HEK293 (cell line): Measurements from ENCODE around the gene CAB39L.

Experiments
- CTCF ChIA-PET: fragments of 350-600 bp; formaldehyde crosslinking; extraction: SDS; loops from one replicate; lab custom pipeline; 2021; ENCODE audit warnings: antibody characterized with exemption; lab: Yijun Ruan, JAX
- POLR2A ChIA-PET: fragments of 300-600 bp; formaldehyde crosslinking; extraction: SDS; loops from one replicate; lab custom pipeline; 2020; ENCODE audit warnings: antibody characterized with exemption, inconsistent platforms; lab: Yijun Ruan, JAX
- H3K27ac ChIP-seq: fragments of 200-500 bp; sonication (Bioruptor generic); 2 replicates; pipeline ENCODE4 v1.5.1; 2014; ENCODE audit warnings: low read depth, low read length, control low read depth, inconsistent platforms; ENCODE audit errors: extremely low read depth
- H3K36me3 ChIP-seq, 2 experiments: fragments of 200-500 bp in 1 of 2; sonication (Bioruptor generic) in 1 of 2; 1 replicate in 1 of 2; 2 replicates in 1 of 2; pipeline ENCODE4 v1.5.1; 2014 to 2017; ENCODE audit warnings: inconsistent platforms in 2 of 2, low read length in 2 of 2; ENCODE audit not compliant: control insufficient read depth in 2 of 2, insufficient read depth in 1 of 2
- H3K4me1 ChIP-seq: fragments of 200-500 bp; sonication (Bioruptor generic); 2 replicates; pipeline ENCODE4 v1.5.1; 2014; ENCODE audit warnings: mild to moderate bottlenecking, low read length, inconsistent platforms; ENCODE audit not compliant: control insufficient read depth, insufficient read depth
- H3K4me3 ChIP-seq: 2 replicates; pipeline ENCODE4 v1.5.1; 2011; ENCODE audit warnings: low read depth, mild to moderate bottlenecking, control low read depth, low read length, moderate library complexity
- H3K9me3 ChIP-seq: fragments of 200-500 bp; sonication (Bioruptor generic); 2 replicates; pipeline ENCODE4 v1.5.1; 2014; ENCODE audit warnings: low read depth, low read length, inconsistent platforms; ENCODE audit not compliant: control insufficient read depth, insufficient read depth
- KLF7 ChIP-seq: fragments of 450-650 bp; formaldehyde crosslinking; IDR thresholded peaks from 2 replicates; pipeline ENCODE4 v1.5.1; 2016; ENCODE audit warnings: missing biosample characterization, missing genetic modification characterization, borderline replicate concordance
- KLF8 ChIP-seq: fragments of 450-650 bp; formaldehyde crosslinking; IDR thresholded peaks from 2 replicates; pipeline ENCODE4 v1.5.1; 2016; ENCODE audit warnings: missing biosample characterization, missing genetic modification characterization
- SP3 ChIP-seq: fragments of 450-650 bp; formaldehyde crosslinking; IDR thresholded peaks from 2 replicates; pipeline ENCODE4 v1.5.1; 2016; ENCODE audit warnings: missing biosample characterization, missing genetic modification characterization
- SP7 ChIP-seq: fragments of 450-650 bp; formaldehyde crosslinking; IDR thresholded peaks from 2 replicates; pipeline ENCODE4 v1.5.1; 2016; ENCODE audit warnings: missing biosample characterization, missing genetic modification characterization
- YY2 ChIP-seq: fragments of 450-650 bp; formaldehyde crosslinking; IDR thresholded peaks from 2 replicates; pipeline ENCODE4 v1.5.1; 2016; ENCODE audit warnings: missing biosample characterization, missing genetic modification characterization
- ZBTB10 ChIP-seq: fragments of 450-650 bp; formaldehyde crosslinking; IDR thresholded peaks from 2 replicates; pipeline ENCODE4 v1.5.1; 2016; ENCODE audit warnings: missing biosample characterization, missing genetic modification characterization
- ZBTB17 ChIP-seq: fragments of 450-650 bp; formaldehyde crosslinking; IDR thresholded peaks from 2 replicates; pipeline ENCODE4 v1.5.1; 2016; ENCODE audit warnings: missing biosample characterization, missing genetic modification characterization
- ZFHX2 ChIP-seq: fragments of 450-650 bp; formaldehyde crosslinking; conservative IDR thresholded peaks from 2 replicates; pipeline ENCODE4 v1.5.1; 2016; ENCODE audit warnings: missing biosample characterization, missing genetic modification characterization
- ZNF148 ChIP-seq: fragments of 450-650 bp; formaldehyde crosslinking; IDR thresholded peaks from 2 replicates; pipeline ENCODE4 v1.5.0; 2017; ENCODE audit warnings: missing biosample characterization, missing genetic modification characterization, borderline replicate concordance
- ZNF155 ChIP-seq: fragments of 450-650 bp; formaldehyde crosslinking; IDR thresholded peaks from 2 replicates; pipeline ENCODE4 v1.5.1; 2016; ENCODE audit warnings: missing biosample characterization, missing genetic modification characterization
- ZNF239 ChIP-seq: fragments of 450-650 bp; formaldehyde crosslinking; IDR thresholded peaks from 2 replicates; pipeline ENCODE4 v1.5.1; 2016; ENCODE audit warnings: missing biosample characterization, missing genetic modification characterization
- ZNF248 ChIP-seq: fragments of 450-650 bp; formaldehyde crosslinking; IDR thresholded peaks from 2 replicates; pipeline ENCODE4 v1.5.1; 2017; ENCODE audit warnings: missing biosample characterization, missing genetic modification characterization
- ZNF274 ChIP-seq, 2 experiments: fragments of 200-500 bp in 1 of 2; fragments of 450-650 bp in 1 of 2; sonication (Bioruptor generic) in 1 of 2; formaldehyde crosslinking in 1 of 2; IDR thresholded peaks; 2 replicates each; pipeline versions ENCODE4 v1.5.1 to v1.6.1; 2014 to 2016; ENCODE audit warnings: borderline replicate concordance in 1 of 2, inconsistent platforms in 1 of 2, low read length in 1 of 2, missing biosample characterization in 1 of 2, missing genetic modification characterization in 1 of 2
- ZNF366 ChIP-seq: fragments of 450-650 bp; formaldehyde crosslinking; conservative IDR thresholded peaks from 2 replicates; pipeline ENCODE4 v1.5.1; 2016; ENCODE audit warnings: missing biosample characterization, missing genetic modification characterization
- ZNF549 ChIP-seq: fragments of 450-650 bp; IDR thresholded peaks from 2 replicates; pipeline ENCODE4 v1.5.1; 2018; ENCODE audit warnings: missing biosample characterization, missing genetic modification characterization, mild to moderate bottlenecking, inconsistent platforms, moderate library complexity
- ZNF600 ChIP-seq: fragments of 450-650 bp; formaldehyde crosslinking; IDR thresholded peaks from 2 replicates; pipeline ENCODE4 v1.5.1; 2016; ENCODE audit warnings: missing biosample characterization, missing genetic modification characterization
- ZNF654 ChIP-seq: fragments of 450-650 bp; formaldehyde crosslinking; IDR thresholded peaks from 2 replicates; pipeline ENCODE4 v1.5.1; 2016; ENCODE audit warnings: low read depth, missing biosample characterization, missing genetic modification characterization
- ZNF658 ChIP-seq: fragments of 450-650 bp; formaldehyde crosslinking; IDR thresholded peaks from 2 replicates; pipeline ENCODE4; 2016; ENCODE audit warnings: missing biosample characterization, missing genetic modification characterization
- ZNF843 ChIP-seq: fragments of 450-650 bp; formaldehyde crosslinking; IDR thresholded peaks from 2 replicates; pipeline ENCODE4 v1.5.1; 2016; ENCODE audit warnings: missing biosample characterization, missing genetic modification characterization
- ZXDB ChIP-seq: fragments of 450-650 bp; formaldehyde crosslinking; IDR thresholded peaks from 2 replicates; pipeline ENCODE4 v1.5.1; 2016; ENCODE audit warnings: missing biosample characterization, missing genetic modification characterization
- TF ChIP-seq, protein P1 (sequence below): fragments of 450-650 bp; formaldehyde crosslinking; IDR thresholded peaks from 2 replicates; pipeline ENCODE4 v1.5.1; 2016; ENCODE audit warnings: missing biosample characterization, missing genetic modification characterization
- TF ChIP-seq, protein P2 (sequence below): fragments of 450-650 bp; formaldehyde crosslinking; IDR thresholded peaks from 2 replicates; pipeline ENCODE4 v1.5.1; 2016; ENCODE audit warnings: missing biosample characterization, missing genetic modification characterization

The CAB39L gene

DNA sequence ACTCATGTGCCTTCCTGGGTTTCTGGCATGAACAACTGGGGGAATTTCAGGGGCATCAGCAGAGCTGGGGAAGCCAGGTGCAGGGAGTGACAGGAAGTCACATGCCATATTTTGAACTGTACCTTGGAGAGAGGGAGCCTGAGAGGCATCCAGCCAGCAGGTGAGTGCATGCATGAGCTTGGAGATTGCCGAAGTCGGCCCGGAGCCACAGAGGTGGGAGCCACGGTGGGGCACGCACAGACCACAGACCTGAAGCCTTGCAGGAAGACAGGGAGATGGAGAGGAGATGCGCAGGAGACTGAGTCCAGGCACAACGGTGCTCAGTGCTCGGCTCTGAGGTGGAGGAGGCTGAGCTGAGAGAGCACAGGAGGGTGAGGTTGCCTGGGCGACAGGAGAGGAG lies 141.0 kb downstream of the CAB39L start:
- H3K9me3 ChIP-seq = no peaks in the 10 kb centered on the region
- no peak for TF ChIP-seq ZNF148 (tag by site-specific recombination)
- no peak for TF ChIP-seq ZBTB10 (tag by site-specific recombination)
- no peak for TF ChIP-seq KLF8
- no peak for TF ChIP-seq ZNF274 (IDR thresholded peaks at IDR 0.05; ENCODE audit: low read length)
- no peak for TF ChIP-seq ZNF274 (tag by site-specific recombination; IDR thresholded peaks at IDR 0.05; ENCODE audit: borderline replicate concordance)
- TF ChIP-seq ZNF549 (tag by site-specific recombination) = no peak
- no peak for TF ChIP-seq ZNF843 (tag by site-specific recombination)
- TF ChIP-seq YY2 = no peak
- TF ChIP-seq, all 188 proteins: peak for 0
- no peaks in the 10 kb centered on the region for H3K4me1 ChIP-seq
- H3K4me3 ChIP-seq = no peak overlapping the region
- ChIA-PET POLR2A (no interaction called here), CTCF (interaction anchor here (0.6 to 1.6 kb wide), 2 partner anchors 191 to 304 kb away, joined by 3 to 9 read pairs; no protein-coding TSS in a partner anchor)
- H3K27ac ChIP-seq = no peak overlapping the region
- no peaks in the 10 kb centered on the region for H3K36me3 ChIP-seq

DNA sequence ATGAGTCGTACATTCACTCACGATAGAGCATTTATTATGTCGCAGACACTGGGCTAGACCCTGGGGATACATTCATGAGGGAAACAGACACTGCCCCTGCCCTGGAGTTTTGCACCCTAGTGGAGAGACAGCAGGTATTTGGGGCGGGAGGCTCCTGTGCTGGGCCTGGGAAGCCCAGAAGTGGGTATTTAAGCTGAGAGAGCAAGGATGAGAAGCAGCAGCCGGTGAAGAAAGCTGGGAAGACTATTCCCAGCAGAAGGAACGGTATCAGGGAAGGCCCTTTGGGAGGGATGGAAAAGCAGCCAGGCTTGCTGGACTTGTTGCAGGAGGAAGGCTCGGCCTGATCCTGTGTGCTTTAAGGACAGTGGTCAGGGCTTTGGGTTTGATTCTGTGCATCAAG lies 141.6 kb downstream of the CAB39L start:
- H3K9me3 ChIP-seq = no peaks in the 10 kb centered on the region
- no peaks in the 10 kb centered on the region for H3K4me1 ChIP-seq
- no peak overlapping the region for H3K4me3 ChIP-seq
- CTCF ChIA-PET = interaction anchor here (0.7 to 1.6 kb wide), 2 partner anchors 299 to 305 kb away, joined by 5 to 9 read pairs; no protein-coding TSS in a partner anchor
- H3K27ac ChIP-seq = no peak overlapping the region
- no peaks in the 10 kb centered on the region for H3K36me3 ChIP-seq
- POLR2A ChIA-PET = no interaction called here
- TF ChIP-seq SP3 (no peak), KLF7 (no peak), ZNF248 (tag by site-specific recombination) (no peak), ZXDB (tag by site-specific recombination) (no peak), ZNF658 (tag by site-specific recombination) (no peak)

DNA sequence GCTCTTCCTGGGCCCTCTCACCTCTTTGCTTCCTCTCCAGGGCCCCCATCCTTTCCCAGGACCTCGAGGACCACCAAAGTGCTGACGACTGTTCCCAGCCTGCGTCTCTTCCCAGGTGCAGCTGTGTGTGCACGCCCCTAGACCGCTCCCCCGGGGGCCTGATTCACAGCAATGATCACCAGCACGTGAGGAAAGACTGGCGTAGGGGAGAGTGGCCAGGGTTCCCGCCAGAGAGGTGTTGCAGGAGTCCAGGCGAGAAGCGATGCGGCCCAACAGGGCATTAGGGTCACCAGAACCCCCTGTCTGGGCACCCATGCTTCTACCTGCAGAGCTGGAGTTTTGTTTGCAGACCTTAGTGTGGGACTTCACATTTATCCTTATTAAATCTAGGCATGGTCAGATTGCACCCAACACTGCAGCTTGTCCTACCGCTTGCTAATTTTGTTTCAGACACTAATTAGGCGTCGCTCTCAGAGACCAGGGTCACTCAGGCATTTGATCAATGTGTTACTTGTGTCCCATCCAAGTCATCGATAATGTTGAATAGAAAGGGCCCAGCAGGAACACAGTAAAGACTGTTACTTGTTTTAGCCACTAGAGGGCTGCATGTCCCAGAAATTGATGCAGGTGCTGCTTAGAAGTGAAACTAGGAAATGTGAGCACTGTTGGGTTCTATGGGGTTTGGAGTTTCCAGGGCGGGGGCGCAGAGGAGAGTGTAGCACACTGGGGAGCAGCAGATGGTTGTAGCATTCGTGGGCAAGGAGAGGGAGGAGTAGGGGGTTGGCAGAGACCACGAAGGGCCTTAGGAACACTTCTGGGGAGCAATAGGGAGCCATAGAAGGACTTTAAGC lies 142.9 kb downstream of the CAB39L start:
- Histone ChIP-seq H3K4me1 (no peaks in the 10 kb centered on the region), H3K9me3 (no peaks in the 10 kb centered on the region), H3K4me3 (no peak overlapping the region), H3K27ac (no peak overlapping the region), H3K36me3 (no peaks in the 10 kb centered on the region)
- ChIA-PET POLR2A (no interaction called here), CTCF (interaction anchor here (0.6 to 1.7 kb wide), 13 partner anchors 9 to 1771 kb away, joined by 3 to 7 read pairs (median 4); no protein-coding TSS in a partner anchor)
- TF ChIP-seq, protein P1, sequence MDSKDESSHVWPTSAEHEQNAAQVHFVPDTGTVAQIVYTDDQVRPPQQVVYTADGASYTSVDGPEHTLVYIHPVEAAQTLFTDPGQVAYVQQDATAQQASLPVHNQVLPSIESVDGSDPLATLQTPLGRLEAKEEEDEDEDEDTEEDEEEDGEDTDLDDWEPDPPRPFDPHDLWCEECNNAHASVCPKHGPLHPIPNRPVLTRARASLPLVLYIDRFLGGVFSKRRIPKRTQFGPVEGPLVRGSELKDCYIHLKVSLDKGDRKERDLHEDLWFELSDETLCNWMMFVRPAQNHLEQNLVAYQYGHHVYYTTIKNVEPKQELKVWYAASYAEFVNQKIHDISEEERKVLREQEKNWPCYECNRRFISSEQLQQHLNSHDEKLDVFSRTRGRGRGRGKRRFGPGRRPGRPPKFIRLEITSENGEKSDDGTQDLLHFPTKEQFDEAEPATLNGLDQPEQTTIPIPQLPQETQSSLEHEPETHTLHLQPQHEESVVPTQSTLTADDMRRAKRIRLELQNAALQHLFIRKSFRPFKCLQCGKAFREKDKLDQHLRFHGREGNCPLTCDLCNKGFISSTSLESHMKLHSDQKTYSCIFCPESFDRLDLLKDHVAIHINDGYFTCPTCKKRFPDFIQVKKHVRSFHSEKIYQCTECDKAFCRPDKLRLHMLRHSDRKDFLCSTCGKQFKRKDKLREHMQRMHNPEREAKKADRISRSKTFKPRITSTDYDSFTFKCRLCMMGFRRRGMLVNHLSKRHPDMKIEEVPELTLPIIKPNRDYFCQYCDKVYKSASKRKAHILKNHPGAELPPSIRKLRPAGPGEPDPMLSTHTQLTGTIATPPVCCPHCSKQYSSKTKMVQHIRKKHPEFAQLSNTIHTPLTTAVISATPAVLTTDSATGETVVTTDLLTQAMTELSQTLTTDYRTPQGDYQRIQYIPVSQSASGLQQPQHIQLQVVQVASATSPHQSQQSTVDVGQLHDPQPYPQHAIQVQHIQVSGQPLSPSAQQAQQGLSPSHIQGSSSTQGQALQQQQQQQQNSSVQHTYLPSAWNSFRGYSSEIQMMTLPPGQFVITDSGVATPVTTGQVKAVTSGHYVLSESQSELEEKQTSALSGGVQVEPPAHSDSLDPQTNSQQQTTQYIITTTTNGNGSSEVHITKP = no peak
- TF ChIP-seq ZFHX2 (tag by site-specific recombination) = peak; percentile 50
- no peak for TF ChIP-seq ZNF366 (tag by site-specific recombination)
- TF ChIP-seq, protein P2, sequence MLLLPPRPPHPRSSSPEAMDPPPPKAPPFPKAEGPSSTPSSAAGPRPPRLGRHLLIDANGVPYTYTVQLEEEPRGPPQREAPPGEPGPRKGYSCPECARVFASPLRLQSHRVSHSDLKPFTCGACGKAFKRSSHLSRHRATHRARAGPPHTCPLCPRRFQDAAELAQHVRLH (tag by site-specific recombination) = no peak
- no peak for TF ChIP-seq ZNF155 (tag by site-specific recombination)
- peak; percentile 95 for TF ChIP-seq ZNF239 (tag by site-specific recombination)
- peak; percentile 63; the same call in 1 of the 2 replicates for TF ChIP-seq ZNF600 (tag by site-specific recombination)
- 0 out of 2 replicates have a peak, but pooled peaks have one; percentile 24 for TF ChIP-seq SP7 (tag by site-specific recombination)
- peak; percentile 93 for TF ChIP-seq ZNF654
- TF ChIP-seq ZBTB17 (tag by site-specific recombination) = peak; percentile 57
